GM12864 (cell line): ENCODE measurements around the gene KRTAP10-8.
"Not testable (repeated sequence)": the region's sequence is repeated elsewhere in the genome, so short reads cannot be mapped to it uniquely, and the experiment has no call there.

Experiments
- DNase-seq: peaks from one replicate; pipeline ENCODE4 v3.0.0-alpha.2; 2011; ENCODE audit warnings: low read depth
- H3K4me3 ChIP-seq: 2 replicates; pipeline ENCODE4 v1.5.1; 2011; ENCODE audit warnings: mild to moderate bottlenecking, low read depth, low read length, control low read depth
- CTCF ChIP-seq: IDR thresholded peaks from 2 replicates; pipeline ENCODE4 v1.5.1; 2011; ENCODE audit warnings: low read depth, mild to moderate bottlenecking, moderate library complexity, low read length, control low read depth, inconsistent platforms; ENCODE audit errors: missing control alignments

Gene KRTAP10-8

GRCh38 chr21:44658541-44658910 is 46.6 kb downstream of the KRTAP10-8 start:
- no peak overlapping the region for H3K4me3 ChIP-seq
- no peak for TF ChIP-seq CTCF
- DNase-seq, result no peak

GRCh38 chr21:44658913-44659595 is 47.2 kb downstream of the KRTAP10-8 start:
- no peak for DNase-seq
- H3K4me3 ChIP-seq, result no peak overlapping the region
- no peak for TF ChIP-seq CTCF

GRCh38 chr21:44661567-44661966 is 49.7 kb downstream of the KRTAP10-8 start:
- H3K4me3 ChIP-seq, DNase-seq: not testable (repeated sequence)
